GM06990 (cell line): ENCODE results near the gene ARIH2.

Source experiments
- DNase-seq: peaks from one replicate; pipeline ENCODE4 v3.0.0-alpha.2; 2011; ENCODE audit not compliant: insufficient read length; ENCODE audit errors: extremely low read depth
- H3K27me3 ChIP-seq: replicated peaks from 2 replicates; pipeline ENCODE4 v1.6.0; 2011; ENCODE audit warnings: low read length; ENCODE audit not compliant: control insufficient read depth, insufficient read depth
- H3K36me3 ChIP-seq: 2 replicates; pipeline ENCODE4 v1.5.1; 2011; ENCODE audit warnings: low read length; ENCODE audit not compliant: control insufficient read depth, insufficient read depth
- H3K4me3 ChIP-seq: replicated peaks from 2 replicates; pipeline ENCODE4 v1.5.1; 2011; ENCODE audit warnings: low read depth, mild to moderate bottlenecking, control low read depth, low read length
- CTCF ChIP-seq: IDR thresholded peaks from 2 replicates; pipeline ENCODE4 v1.5.1; 2011; ENCODE audit warnings: low read length, control low read depth, mild to moderate bottlenecking, inconsistent platforms; ENCODE audit not compliant: insufficient read depth, poor library complexity, severe bottlenecking

ARIH2 gene

DNA sequence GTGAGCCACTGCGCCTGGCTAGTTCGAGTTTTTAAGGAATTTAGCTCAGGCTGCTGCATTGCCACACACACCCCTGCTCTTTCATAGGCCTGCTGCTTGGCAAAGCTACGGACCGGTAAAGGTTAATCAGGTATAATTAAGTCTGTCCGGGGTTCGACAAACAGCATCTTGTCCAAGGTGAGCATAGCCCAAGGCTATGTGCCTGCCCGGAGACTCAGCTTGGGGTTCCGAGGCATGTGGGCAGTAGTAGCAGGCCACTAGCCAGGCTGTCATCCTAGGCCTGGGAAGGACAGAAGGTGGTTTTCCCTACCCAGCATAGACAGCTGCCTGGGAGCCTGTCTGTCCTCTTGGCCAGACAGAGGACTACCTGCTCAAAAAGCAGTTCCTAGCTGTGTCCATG lies 78.0 kb downstream of the ARIH2 start:
- TF ChIP-seq CTCF = no peak
- no peaks in the 10 kb centered on the region for H3K27me3 ChIP-seq
- no peak overlapping the region for H3K4me3 ChIP-seq
- DNase-seq = no peak
- peaks cover 8% of the 10 kb centered on the region for H3K36me3 ChIP-seq

GRCh38 chr3:48997102-48997635 lies 78.5 kb downstream of the ARIH2 start:
- no peak for DNase-seq

GRCh38 chr3:48997714-48998637 lies 79.3 kb downstream of the ARIH2 start:
- no peak overlapping the region for H3K4me3 ChIP-seq
- no peak for DNase-seq
- no peaks in the 10 kb centered on the region for H3K27me3 ChIP-seq
- peaks cover 8% of the 10 kb centered on the region for H3K36me3 ChIP-seq
- TF ChIP-seq CTCF = no peak

More at GRCh38 chr3:48997102-48997635, 78.5 kb downstream of the ARIH2 start:
- no peak for TF ChIP-seq CTCF
- H3K27me3 ChIP-seq = no peaks in the 10 kb centered on the region
- H3K36me3 ChIP-seq = peaks cover 8% of the 10 kb centered on the region
- H3K4me3 ChIP-seq = no peak overlapping the region

DNA sequence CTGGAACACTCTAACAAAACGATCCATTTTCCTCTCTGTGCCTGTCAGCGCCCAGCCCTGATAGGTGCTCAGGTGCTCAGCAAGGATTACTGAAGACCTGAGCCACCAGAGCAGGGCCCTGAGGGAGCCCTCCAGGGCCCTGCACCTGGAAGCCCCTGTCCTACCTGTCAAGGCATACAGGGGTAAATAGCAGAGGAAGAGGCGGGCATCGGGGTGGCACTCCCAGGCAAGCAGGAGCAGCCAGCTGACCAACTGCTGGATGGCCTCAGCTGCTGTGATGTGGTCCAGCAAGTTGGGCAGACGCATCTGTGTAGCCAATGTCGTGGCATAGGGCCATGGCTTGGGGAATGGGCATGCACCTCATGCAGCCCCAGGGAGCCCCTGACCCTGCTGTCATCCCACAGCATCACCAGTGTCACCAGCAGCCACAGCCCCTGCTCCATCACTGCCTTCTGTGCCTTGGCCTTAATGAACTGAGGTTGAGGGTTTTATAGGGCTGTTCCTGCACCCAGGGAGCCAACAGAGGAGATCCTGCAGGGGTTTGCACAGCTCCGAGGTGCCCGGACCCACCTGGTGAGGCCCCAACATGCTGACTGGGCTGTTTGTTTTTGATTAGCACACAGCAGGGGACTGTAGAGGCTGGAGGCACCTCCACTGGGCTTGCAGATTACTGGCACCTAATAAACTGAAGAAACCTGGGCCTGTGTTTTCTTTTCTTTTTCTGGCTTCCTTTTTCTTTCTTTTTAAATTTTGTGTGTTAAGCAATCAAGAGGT lies 80.6 kb downstream of the ARIH2 start:
- H3K36me3 ChIP-seq = peaks cover 6% of the 10 kb centered on the region
- H3K27me3 ChIP-seq = no peaks in the 10 kb centered on the region
- TF ChIP-seq CTCF = no peak
- no peak for DNase-seq
- no peak overlapping the region for H3K4me3 ChIP-seq

- H3K4me3 ChIP-seq = no peak overlapping the region
- DNase-seq = no peak
- TF ChIP-seq CTCF = no peak
Measured at GRCh38 chr3:49001155-49001554, 82.5 kb downstream of the ARIH2 start.

More at GRCh38 chr3:49001155-49001554, 82.5 kb downstream of the ARIH2 start:
- Histone ChIP-seq H3K27me3 (no peaks in the 10 kb centered on the region), H3K36me3 (peaks cover 6% of the 10 kb centered on the region; the same call in 1 of the 2 replicates)
